Fibroblast of skin of left biceps (primary cell): ENCODE results near the gene DGCR8.
"Not testable (repeated sequence)": the region's sequence is repeated elsewhere in the genome, so short reads cannot be mapped to it uniquely, and the experiment has no call there.

Experiments used
- DNase-seq, 2 experiments: peaks; one replicate each; pipeline ENCODE4 v3.0.0-alpha.2; 2013; ENCODE audit warnings: low read depth in 2 of 2

DGCR8 gene

GRCh38 chr22:20066617-20067383, 13.2 kb upstream of the DGCR8 start:
- DNase-seq, result no peak

DNA sequence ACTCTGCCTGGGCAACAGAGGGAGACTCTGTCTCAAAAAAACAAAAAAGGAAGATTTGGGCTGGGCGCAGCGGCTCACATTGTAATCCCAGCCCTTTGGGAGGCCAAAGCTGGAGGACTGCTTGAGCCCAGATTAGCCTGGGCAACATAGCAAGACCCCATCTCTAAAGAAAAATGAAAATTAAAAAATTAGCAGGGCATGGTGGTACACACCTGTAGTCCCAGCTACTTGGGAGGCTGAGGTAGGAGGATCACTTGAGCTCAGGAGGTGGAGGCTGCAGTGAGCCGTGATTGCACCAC, 12.7 kb upstream of the DGCR8 start:
- DNase-seq, result not testable (repeated sequence)

GRCh38 chr22:20068640-20069039, 11.4 kb upstream of the DGCR8 start:
- DNase-seq, result no peak

GRCh38 chr22:20069331-20070042, 10.6 kb upstream of the DGCR8 start:
- DNase-seq, result no peak

DNA sequence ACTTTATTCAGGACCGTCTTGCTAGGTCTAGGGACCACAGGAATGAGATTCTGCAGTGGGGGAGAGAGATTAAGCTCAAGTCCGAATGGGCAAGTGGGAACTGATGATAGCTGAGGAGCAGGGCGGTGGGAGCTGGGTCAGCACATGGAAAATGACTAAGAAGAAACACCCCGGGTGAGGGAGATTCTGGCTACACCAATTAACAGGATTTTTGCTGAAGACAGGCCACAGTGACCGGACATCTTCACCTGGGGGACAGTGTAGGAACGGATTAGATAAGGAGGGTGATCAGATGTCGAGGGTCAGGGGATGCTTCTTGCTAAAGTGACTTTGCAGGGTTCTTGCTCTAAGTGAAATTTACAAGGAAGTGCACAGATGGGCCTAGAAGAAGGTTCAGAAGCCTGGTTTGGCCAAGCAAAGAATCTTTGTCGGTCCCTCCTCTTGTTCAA, 8.5 kb upstream of the DGCR8 start:
- no peak for DNase-seq

GRCh38 chr22:20076627-20077172, 3.3 kb upstream of the DGCR8 start:
- no peak for DNase-seq

DNA sequence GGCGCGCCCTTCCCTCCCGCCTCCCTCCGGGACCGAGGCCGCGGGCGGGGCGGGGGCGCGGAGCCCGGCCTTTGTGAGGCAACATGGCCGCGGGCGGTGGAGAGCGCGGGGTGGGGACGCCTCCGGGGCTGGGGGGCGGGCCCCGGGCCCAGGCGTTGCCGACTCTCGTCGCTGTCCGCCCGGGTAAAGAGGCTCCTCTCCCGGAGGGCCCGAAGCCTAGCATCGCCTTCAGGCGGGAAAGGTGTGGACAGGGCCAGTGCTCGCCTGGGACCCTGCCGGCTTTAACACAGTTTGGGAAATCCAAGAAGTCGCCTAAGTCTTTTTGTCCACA, 369 bp downstream of the DGCR8 start:
- DNase-seq, result peak in 1 of 2 experiments; percentile 8

- peak in 1 of 2 experiments; percentile 4 for DNase-seq
Observed at GRCh38 chr22:20080776-20081654, 974 bp downstream of the DGCR8 start.

GRCh38 chr22:20083157-20083890, 3.3 kb downstream of the DGCR8 start:
- DNase-seq, result no peak

- no peak for DNase-seq
Observed at GRCh38 chr22:20083891-20084546, 4.0 kb downstream of the DGCR8 start.

DNA sequence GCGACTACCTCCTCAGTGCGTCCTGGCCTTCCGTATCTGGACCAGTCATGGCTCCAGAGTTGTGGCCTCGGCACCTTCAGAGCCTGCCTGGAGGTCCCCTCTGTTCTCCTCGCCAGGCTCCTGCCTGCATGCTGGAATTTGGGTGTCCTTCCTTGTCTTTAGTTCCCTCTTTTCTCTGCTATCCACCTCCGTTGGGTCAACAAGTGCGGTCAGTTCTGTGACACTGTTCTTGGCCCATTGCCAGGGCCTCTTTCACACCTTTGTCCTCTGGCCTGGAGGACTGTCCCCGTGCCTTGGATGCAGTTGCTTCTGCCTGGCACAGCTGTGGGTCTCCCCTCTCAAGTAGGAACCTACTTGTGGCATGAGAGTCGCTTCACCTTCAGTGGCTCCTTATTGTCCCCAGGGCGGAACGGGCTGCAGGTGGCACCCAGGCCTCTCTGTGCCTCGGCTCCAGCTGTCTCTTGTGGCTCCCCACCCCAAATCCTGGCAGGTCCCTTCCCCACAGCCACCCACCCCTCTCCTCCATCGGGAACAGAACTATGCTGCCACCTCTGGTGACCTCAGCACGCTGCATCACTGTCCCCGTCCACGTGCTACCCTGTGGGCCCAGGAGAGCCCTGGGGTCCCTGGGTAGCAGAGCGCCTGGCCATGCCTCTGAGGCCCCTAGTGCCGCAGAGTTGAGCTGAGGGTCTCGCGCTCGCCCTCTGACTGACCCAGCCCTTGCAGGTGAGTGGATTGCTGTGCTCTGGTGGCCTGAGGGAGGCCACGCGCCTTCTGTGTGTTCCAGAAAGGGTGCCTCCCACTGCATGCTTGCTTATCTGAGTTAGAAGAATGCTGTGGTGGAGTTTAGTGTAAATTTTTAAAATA, 4.7 kb downstream of the DGCR8 start:
- no peak for DNase-seq

DNA sequence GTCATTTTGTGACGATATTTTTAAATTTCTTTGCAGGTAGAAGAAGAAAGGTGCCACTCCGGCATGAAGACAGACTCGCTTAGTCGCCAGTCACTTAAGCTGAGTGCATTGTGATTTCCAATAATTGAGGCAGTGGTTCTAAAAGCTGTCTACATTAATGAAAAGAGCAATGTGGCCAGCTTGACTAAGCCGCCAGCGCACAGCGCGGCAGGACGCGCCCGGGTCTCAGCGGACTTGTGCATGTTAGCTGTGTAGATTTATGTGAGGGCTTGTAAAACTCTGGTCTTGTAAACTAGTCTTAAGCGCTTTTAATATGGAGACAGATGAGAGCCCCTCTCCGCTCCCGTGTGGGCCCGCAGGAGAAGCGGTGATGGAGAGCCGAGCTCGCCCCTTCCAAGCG, 5.6 kb downstream of the DGCR8 start:
- no peak for DNase-seq

GRCh38 chr22:20086101-20086599, 6.1 kb downstream of the DGCR8 start:
- DNase-seq, result no peak

GRCh38 chr22:20086763-20087162, 6.7 kb downstream of the DGCR8 start:
- DNase-seq, result no peak

- no peak for DNase-seq
Observed at GRCh38 chr22:20087319-20088262, 7.5 kb downstream of the DGCR8 start.

DNA sequence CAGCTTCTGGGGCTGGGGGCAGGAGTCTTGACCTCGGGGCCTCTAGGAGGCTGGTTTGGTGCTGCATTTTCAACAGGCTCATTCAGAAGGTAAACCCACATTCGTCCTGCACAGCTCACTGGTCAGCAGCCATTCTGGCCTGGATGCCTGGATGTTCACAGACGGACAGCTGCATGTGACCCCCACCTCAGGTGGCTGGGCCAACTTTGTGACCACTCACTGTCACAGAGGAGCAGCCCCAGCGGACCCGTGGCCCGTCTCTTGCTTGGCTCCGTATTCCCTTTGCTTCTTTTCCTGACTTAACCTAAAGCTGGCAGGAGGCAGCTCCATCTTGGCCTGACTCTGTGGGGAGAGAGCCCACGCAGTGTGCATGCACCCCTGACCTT, 8.2 kb downstream of the DGCR8 start:
- no peak for DNase-seq

DNA sequence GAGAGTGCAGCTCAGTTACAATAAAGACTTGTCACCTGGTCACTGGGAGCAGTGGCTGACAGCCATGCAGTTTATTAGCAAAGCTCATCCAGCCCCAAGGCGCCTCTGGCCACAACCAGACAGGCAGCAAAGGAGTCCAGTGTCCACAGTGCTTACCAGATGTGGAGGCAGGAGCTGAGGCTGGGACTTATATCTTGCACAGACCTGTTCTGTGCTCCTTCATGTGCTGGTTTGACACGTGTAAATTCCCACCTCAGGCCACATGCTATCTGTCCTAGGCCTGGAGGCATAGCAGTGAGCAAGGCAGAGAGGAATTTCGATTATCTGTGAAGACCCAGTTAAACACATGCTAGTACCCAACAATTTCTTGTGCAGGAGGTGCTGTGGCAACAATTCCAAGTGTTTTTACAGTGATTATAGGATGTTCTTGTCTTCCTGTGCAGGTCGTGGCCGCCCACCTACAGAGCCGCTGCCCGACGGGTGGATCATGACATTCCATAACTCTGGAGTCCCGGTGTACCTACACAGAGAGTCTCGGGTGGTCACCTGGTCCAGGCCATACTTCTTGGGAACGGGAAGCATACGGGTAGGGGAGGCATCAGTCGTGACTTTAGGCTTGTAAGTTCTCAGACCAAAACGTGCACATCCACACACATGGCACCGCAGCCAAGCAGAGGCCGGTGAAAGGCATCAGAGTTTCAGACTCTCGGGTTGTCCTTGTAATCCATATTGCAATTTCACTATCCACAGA, 9.4 kb downstream of the DGCR8 start:
- DNase-seq, result no peak
